Measurements from ENCODE around the gene MS4A15.

The MS4A15 gene

GRCh38 chr11:60790726-60791125, 34.1 kb downstream of the MS4A15 start:
- Histone ChIP-seq H3K27me3 (ENCODE audit: insufficient read depth, poor library complexity, severe bottlenecking) (no peaks in the 10 kb centered on the region), H3K27ac (replicated peaks) (no peak overlapping the region), H3K4me3 (replicated peaks; ENCODE audit: insufficient read depth, low read length) (no peak overlapping the region)
- DNase-seq (ENCODE audit: low read depth in 1 of 2, low spot score in 1 of 2) = no peak
- TF ChIP-seq CTCF (IDR thresholded peaks at IDR 0.05; ENCODE audit: insufficient read depth, low read length) (no peak), SPI1 (IDR thresholded peaks at IDR 0.05; ENCODE audit: borderline replicate concordance, low read depth) (no peak), REST (IDR thresholded peaks at IDR 0.05; ENCODE audit: insufficient replicate concordance, low read depth) (no peak), GABPA (IDR thresholded peaks at IDR 0.05; ENCODE audit: low read depth) (no peak)

- no peak overlapping the region for H3K27ac ChIP-seq (replicated peaks)
- H3K4me3 ChIP-seq (replicated peaks; ENCODE audit: insufficient read depth, low read length) = no peak overlapping the region
- TF ChIP-seq GABPA (IDR thresholded peaks at IDR 0.05; ENCODE audit: low read depth) (no peak), REST (IDR thresholded peaks at IDR 0.05; ENCODE audit: insufficient replicate concordance, low read depth) (no peak), POLR2AphosphoS5 (IDR thresholded peaks at IDR 0.05; ENCODE audit: low read depth) (no peak), SPI1 (IDR thresholded peaks at IDR 0.05; ENCODE audit: borderline replicate concordance, low read depth) (no peak), CTCF (IDR thresholded peaks at IDR 0.05; ENCODE audit: insufficient read depth, low read length) (no peak)
- no peak for DNase-seq (ENCODE audit: low read depth in 1 of 2, low spot score in 1 of 2)
- H3K27me3 ChIP-seq (ENCODE audit: insufficient read depth, poor library complexity, severe bottlenecking) = no peaks in the 10 kb centered on the region
These were observed 34.7 kb downstream of the MS4A15 start for GRCh38 chr11:60791153-60791933.

- H3K27ac ChIP-seq (replicated peaks) = no peak overlapping the region
- no peak for DNase-seq (ENCODE audit: low read depth in 1 of 2, low spot score in 1 of 2)
- H3K27me3 ChIP-seq (ENCODE audit: insufficient read depth, poor library complexity, severe bottlenecking) = no peaks in the 10 kb centered on the region
- H3K4me3 ChIP-seq (replicated peaks; ENCODE audit: insufficient read depth, low read length) = no peak overlapping the region
- TF ChIP-seq POLR2AphosphoS5 (IDR thresholded peaks at IDR 0.05; ENCODE audit: low read depth) = no peak
- TF ChIP-seq REST (IDR thresholded peaks at IDR 0.05; ENCODE audit: insufficient replicate concordance, low read depth) = no peak
- no peak for TF ChIP-seq CTCF (IDR thresholded peaks at IDR 0.05; ENCODE audit: insufficient read depth, low read length)
- TF ChIP-seq GABPA (IDR thresholded peaks at IDR 0.05; ENCODE audit: low read depth) = no peak
- no peak for TF ChIP-seq SPI1 (IDR thresholded peaks at IDR 0.05; ENCODE audit: borderline replicate concordance, low read depth)
These were observed 35.9 kb downstream of the MS4A15 start for GRCh38 chr11:60792521-60792920.
